ENCODE results near the gene RBM4B. TPM values are rescaled to one million over a fixed set of nuclear protein-coding genes. Genes with fewer than 3 reads are reported as not detected.
A peak's percentile ranks its signal among the peaks of the same experiment; 100 is the strongest.
"Not testable (repeated sequence)": the region's sequence is repeated elsewhere in the genome, so short reads cannot be mapped to it uniquely, and the experiment has no call there.

Gene RBM4B
- total RNA-seq, 2 donors from 2014 or later, result 14.8 to 16.7 TPM

GRCh38 chr11:66663741-66664296 lies 13.9 kb downstream of the RBM4B start:
- Mint-ChIP-seq H3K4me1 (ENCODE audit: low read depth in 2 of 2) (peaks cover 9 to 17% of the 10 kb centered on the region in 2 donors), H3K9me3 (no peaks in the 10 kb centered on the region), H3K4me3 (no peak overlapping the region), H3K27ac (no peak overlapping the region), H3K27me3 (no peaks in the 10 kb centered on the region), H3K36me3 (peaks cover 18% of the 10 kb centered on the region)
- no peak for ATAC-seq
- DNase-seq (ENCODE audit: low spot score), result no peak

DNA sequence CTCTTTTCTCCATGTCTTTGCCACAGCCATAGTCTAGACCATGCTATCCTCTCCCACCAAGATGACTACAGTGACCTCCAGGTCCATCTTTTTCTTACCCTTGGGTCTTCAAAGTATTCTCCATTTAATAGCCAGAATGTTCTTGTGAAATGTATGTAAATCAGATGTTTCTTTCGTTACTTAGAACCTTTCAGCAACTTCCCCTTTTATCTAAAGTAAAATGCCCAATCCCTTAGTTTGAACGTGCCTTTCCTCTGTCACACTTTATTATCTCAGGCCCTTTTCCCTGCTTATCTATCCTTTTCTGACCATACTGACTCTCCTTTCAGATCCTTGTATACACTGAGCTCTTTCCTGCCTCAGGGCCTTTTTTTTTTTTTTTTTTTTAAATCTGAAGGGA lies 17.9 kb downstream of the RBM4B start:
- peaks cover 10 to 11% of the 10 kb centered on the region in 2 donors for H3K4me1 Mint-ChIP-seq (ENCODE audit: low read depth in 2 of 2)
- H3K4me3 Mint-ChIP-seq, result no peak overlapping the region
- peaks cover 7% of the 10 kb centered on the region for H3K36me3 Mint-ChIP-seq
- no peak for DNase-seq (ENCODE audit: low spot score)
- peak overlapping the region in 1 of 2 donors; percentile 7 for H3K27ac Mint-ChIP-seq
- no peaks in the 10 kb centered on the region for H3K9me3 Mint-ChIP-seq
- no peak for ATAC-seq
- no peaks in the 10 kb centered on the region for H3K27me3 Mint-ChIP-seq

DNA sequence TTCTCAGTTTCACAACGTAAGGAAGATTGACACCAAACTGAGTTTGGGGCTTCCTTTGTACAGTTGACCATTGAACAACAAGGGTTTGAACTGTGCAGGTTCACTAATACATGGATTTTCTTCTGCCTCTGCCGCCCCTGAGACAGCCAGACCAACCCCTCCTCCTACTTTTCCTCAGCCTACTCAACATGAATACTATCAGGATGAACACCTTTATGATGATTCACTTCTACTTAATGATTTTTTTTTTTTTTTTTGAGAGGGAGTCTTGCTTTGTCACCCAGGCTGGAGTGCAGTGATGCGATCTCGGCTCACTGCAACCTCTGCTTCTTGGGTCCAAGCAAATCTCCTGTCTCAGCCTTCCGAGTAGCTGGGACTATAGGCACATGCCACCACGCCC lies 24.6 kb downstream of the RBM4B start:
- DNase-seq (ENCODE audit: low spot score) (no peak), ATAC-seq (peak in 1 of 2 donors; percentile 31)
- Mint-ChIP-seq H3K27me3 (no peaks in the 10 kb centered on the region), H3K4me1 (ENCODE audit: low read depth in 2 of 2) (peaks cover 4 to 9% of the 10 kb centered on the region in 2 donors), H3K36me3 (no peaks in the 10 kb centered on the region), H3K27ac (peak overlapping the region in 1 of 2 donors; percentile 85), H3K4me3 (no peak overlapping the region), H3K9me3 (no peaks in the 10 kb centered on the region)

DNA sequence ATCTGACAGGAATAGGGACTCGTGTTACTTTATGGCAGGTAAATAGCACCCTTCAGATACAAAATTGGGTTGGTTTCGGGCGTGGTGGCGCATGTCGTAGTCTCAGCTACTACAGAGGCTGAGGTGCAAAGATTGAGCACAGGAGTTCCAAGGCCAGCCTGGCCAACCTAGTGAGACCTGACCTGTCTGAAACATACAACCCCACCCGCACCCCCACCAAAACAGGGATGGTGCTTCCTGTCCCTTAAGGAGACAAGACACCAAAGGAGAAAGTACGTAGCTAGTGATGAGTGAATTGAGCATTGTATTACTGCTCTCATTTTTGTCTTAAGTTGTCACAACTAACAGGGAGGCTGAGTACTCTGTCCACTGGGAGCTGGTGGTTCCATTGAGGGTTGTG lies 25.0 kb downstream of the RBM4B start:
- no peak for DNase-seq (ENCODE audit: low spot score)
- ATAC-seq, result no peak
- H3K27ac Mint-ChIP-seq, result peak overlapping the region in 1 of 2 donors; percentile 85
- no peaks in the 10 kb centered on the region for H3K27me3 Mint-ChIP-seq
- no peak overlapping the region for H3K4me3 Mint-ChIP-seq
- peaks cover 6 to 10% of the 10 kb centered on the region in 2 donors for H3K4me1 Mint-ChIP-seq (ENCODE audit: low read depth in 2 of 2)
- peaks cover 1% of the 10 kb centered on the region for H3K36me3 Mint-ChIP-seq
- no peaks in the 10 kb centered on the region for H3K9me3 Mint-ChIP-seq

DNA sequence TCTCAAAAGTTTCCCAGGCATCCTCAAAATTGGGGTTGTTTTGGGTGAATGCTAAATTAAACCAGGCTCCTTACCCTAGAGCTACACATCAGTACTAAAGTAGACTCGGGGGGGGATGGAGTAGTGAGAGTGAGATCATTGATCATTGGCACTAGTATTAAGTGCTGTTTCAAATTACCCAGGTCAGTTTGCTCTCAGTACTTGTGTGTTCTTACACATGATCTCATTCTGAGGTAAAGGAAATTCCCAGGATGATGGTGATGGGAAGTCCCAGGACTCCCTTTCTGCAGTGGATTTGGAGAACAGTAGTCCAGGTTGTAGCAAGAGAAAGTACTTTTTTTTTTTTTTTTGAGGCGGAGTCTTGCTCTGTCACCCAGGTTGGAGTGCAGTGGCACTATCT lies 26.7 kb downstream of the RBM4B start:
- Mint-ChIP-seq H3K27me3 (no peaks in the 10 kb centered on the region), H3K4me3 (no peak overlapping the region), H3K4me1 (ENCODE audit: low read depth in 2 of 2) (peaks cover 22 to 24% of the 10 kb centered on the region in 2 donors), H3K36me3 (peaks cover 18% of the 10 kb centered on the region), H3K27ac (no peak overlapping the region), H3K9me3 (no peaks in the 10 kb centered on the region)
- ATAC-seq (peak in 1 of 2 donors; percentile 20), DNase-seq (ENCODE audit: low spot score) (no peak)

DNA sequence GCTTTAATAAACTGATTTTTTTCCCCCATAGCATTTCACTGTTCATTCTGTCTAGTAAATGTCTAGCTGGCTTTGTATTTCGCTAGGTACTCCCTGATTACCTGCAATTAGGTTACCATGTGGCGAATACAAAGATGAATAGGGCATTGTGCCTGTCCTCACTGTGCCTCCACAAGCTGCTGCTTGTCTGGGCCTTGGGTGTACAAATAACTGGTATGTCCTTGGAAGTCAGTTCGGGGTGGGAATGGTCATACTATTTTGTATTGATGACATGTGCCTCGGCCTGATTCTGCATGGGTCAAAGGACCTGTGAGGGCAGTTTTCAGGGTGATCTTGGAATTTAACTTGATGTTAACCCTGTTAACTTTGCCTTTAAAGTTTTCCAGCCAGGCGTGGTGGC lies 27.8 kb downstream of the RBM4B start:
- no peak for ATAC-seq
- no peak for DNase-seq (ENCODE audit: low spot score)
- Mint-ChIP-seq H3K4me1 (ENCODE audit: low read depth in 2 of 2) (peaks cover 29% of the 10 kb centered on the region in 2 donors), H3K36me3 (peaks cover 26% of the 10 kb centered on the region), H3K4me3 (no peak overlapping the region), H3K9me3 (no peaks in the 10 kb centered on the region), H3K27me3 (no peaks in the 10 kb centered on the region), H3K27ac (no peak overlapping the region)

DNA sequence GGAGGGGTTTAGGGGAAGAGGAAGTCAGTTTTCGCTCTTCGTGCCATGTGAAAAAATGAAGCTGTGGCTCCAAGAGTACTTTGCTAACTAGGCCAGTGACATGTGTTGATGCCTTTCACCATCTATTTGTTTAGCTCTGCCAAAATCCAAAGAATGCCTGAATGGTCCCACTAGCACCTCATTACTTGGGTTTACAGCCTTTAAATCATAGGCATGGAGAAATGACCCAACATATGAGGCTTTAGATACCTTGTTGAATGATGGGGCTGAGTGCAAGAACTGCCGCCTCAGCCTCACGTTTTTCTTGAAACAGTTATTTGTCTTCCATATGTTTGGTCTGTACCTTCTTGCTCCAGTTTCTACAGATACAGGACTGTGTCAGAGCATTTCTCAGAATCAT lies 30.9 kb downstream of the RBM4B start:
- Mint-ChIP-seq H3K27ac (peak overlapping the region; percentile 56 to 58), H3K4me3 (no peak overlapping the region), H3K36me3 (peaks cover 54% of the 10 kb centered on the region), H3K4me1 (ENCODE audit: low read depth in 2 of 2) (peaks cover 53 to 54% of the 10 kb centered on the region in 2 donors), H3K27me3 (no peaks in the 10 kb centered on the region), H3K9me3 (no peaks in the 10 kb centered on the region)
- ATAC-seq, result no peak
- no peak for DNase-seq (ENCODE audit: low spot score)

DNA sequence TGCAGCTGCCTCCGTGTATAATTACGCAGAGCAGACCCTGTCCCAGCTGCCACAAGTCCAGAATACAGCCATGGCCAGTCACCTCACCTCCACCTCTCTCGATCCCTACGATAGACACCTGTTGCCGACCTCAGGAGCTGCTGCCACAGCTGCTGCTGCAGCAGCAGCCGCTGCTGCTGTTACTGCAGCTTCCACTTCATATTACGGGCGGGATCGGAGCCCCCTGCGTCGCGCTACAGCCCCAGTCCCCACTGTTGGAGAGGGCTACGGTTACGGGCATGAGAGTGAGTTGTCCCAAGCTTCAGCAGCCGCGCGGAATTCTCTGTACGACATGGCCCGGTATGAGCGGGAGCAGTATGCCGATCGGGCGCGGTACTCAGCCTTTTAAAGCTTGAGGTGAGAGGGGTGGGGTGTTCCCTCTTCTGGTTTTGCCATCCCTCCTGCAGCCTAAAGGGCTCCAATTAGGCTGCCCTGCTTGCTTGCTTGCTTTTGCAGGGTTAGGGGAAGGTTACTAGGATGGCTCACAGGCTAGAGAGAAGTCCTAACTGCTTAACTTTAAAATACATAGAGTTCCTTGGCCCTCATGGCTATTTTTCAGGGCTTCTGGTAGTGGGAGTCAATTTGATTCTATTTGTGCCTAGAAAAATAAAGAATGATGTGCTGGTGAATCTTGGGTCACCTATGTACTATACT lies 33.8 kb downstream of the RBM4B start:
- DNase-seq (ENCODE audit: low spot score) (no peak), ATAC-seq (no peak)
- peak overlapping the region; percentile 30 for H3K4me3 Mint-ChIP-seq
- no peaks in the 10 kb centered on the region for H3K9me3 Mint-ChIP-seq
- no peaks in the 10 kb centered on the region for H3K27me3 Mint-ChIP-seq
- H3K36me3 Mint-ChIP-seq, result peaks cover 83% of the 10 kb centered on the region
- no peak overlapping the region for H3K27ac Mint-ChIP-seq
- H3K4me1 Mint-ChIP-seq (ENCODE audit: low read depth in 2 of 2), result peaks cover 69 to 81% of the 10 kb centered on the region in 2 donors

DNA sequence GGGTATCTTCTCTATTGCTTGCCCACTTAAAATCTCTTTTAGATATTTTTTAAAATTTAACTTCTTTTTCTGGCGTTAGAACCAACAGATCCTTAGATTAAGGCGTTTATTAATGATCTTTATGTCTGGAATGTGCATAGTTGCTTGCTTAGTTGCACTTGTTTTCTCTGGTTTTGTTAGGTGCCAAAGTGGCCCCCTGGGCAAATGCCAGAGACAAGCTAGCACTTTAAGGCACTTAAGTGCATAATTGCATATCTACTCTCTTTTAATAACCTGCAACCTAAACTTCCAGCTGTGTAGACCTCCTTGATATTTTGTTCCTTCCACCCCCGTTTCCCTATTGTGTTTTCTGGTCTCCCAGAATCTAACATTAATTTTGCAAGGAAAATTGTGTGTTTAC lies 35.9 kb downstream of the RBM4B start:
- Mint-ChIP-seq H3K27ac (peak overlapping the region; percentile 91 to 97), H3K36me3 (peaks cover 74% of the 10 kb centered on the region), H3K27me3 (no peaks in the 10 kb centered on the region), H3K4me3 (peak overlapping the region; percentile 94), H3K9me3 (no peaks in the 10 kb centered on the region), H3K4me1 (ENCODE audit: low read depth in 2 of 2) (peaks cover 72 to 83% of the 10 kb centered on the region in 2 donors)
- DNase-seq (ENCODE audit: low spot score) (no peak), ATAC-seq (no peak)

DNA sequence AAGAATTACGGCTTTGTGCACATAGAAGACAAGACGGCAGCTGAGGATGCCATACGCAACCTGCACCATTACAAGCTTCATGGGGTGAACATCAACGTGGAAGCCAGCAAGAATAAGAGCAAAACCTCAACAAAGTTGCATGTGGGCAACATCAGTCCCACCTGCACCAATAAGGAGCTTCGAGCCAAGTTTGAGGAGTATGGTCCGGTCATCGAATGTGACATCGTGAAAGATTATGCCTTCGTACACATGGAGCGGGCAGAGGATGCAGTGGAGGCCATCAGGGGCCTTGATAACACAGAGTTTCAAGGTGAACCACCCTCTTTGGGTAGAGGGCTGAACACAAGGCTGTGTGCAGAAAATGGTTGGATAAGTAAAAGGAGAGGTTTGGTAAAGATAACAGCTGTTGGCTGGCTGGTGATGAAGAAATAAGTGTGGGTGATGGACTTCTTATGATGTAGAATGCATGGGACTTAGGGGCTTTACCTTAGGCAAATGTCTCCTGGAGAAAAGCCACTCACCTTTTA lies 37.8 kb downstream of the RBM4B start:
- peak overlapping the region; percentile 94 for H3K4me3 Mint-ChIP-seq
- not testable (repeated sequence) for H3K9me3 Mint-ChIP-seq; H3K27me3 Mint-ChIP-seq; DNase-seq (ENCODE audit: low spot score); ATAC-seq
- peaks cover 57% of the 10 kb centered on the region for H3K36me3 Mint-ChIP-seq
- H3K4me1 Mint-ChIP-seq (ENCODE audit: low read depth in 2 of 2), result peaks cover 59 to 64% of the 10 kb centered on the region in 2 donors
- peak overlapping the region; percentile 91 to 97 for H3K27ac Mint-ChIP-seq

GRCh38 chr11:66639066-66639813 lies 38.4 kb downstream of the RBM4B start:
- Mint-ChIP-seq H3K27me3 (no peaks in the 10 kb centered on the region), H3K4me1 (ENCODE audit: low read depth in 2 of 2) (peaks cover 58 to 64% of the 10 kb centered on the region in 2 donors), H3K9me3 (no peaks in the 10 kb centered on the region), H3K4me3 (peak overlapping the region; percentile 94), H3K36me3 (peaks cover 56% of the 10 kb centered on the region), H3K27ac (peak overlapping the region; percentile 91 to 97)
- DNase-seq (ENCODE audit: low spot score), result no peak
- no peak for ATAC-seq

DNA sequence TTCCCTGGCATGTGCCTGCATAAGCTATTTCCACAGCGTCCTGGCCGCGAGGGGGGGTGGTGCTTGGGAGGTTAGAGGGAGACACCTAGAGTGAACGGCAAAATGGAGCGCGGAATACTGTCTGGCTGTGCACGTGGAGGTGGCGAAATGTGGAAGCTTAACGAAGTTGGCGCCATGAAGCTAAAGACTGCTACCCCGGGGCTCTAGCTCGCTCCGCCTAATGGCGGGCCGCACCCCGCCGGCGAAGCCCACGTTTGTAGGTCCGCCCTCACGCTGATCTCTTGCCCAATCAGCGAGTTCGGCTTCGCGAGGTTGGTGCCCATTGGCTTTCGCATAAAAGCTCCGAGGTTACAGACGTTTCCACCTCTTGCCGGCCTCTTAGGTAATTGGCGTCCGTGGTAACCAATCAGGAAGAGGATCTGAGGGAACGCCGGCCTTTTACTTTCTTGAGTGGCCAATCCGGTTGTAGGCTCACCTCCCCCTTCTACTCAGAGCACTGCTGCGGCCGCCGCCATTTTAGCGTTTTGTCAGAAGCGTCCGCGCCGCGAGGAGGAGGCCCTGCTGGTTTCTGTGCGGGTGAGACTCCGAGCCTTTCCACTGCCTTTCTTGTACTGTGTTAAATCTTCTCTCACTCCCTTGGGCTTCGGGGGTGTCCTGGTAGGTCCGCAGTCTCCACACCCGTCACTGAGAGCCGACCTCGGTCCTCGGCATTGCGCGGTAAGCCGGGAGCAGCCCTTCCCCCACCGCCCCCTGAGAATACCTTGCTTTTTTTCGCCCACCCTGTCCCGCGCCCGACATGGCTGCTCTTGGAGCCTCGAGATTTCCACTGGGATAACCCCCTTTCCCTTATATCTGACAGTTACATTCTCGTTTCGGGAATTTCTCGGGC lies 39.3 kb downstream of the RBM4B start, which contains the start of gene RBM4:
TSS of gene RBM4 (plus strand) at position 527 of the 889 bp plus-strand sequence. CDS start 1,009 bp downstream, outside the sequence.
- peak within 1 kb of the TSS; percentile 91 to 97 for H3K27ac Mint-ChIP-seq
- no peaks in the 10 kb centered on the region for H3K27me3 Mint-ChIP-seq
- DNase-seq (ENCODE audit: low spot score), result peak; percentile 98
- peaks cover 52 to 63% of the 10 kb centered on the region in 2 donors for H3K4me1 Mint-ChIP-seq (ENCODE audit: low read depth in 2 of 2)
- peak; percentile 97 to 98 for ATAC-seq
- peak within 1 kb of the TSS; percentile 94 for H3K4me3 Mint-ChIP-seq
- H3K9me3 Mint-ChIP-seq, result no peaks in the 10 kb centered on the region
- peaks cover 51% of the 10 kb centered on the region for H3K36me3 Mint-ChIP-seq

Measured in natural killer cell treated with Interleukin-12 subunit alpha and Interleukin-12 subunit beta and Interleukin-15 and Interleukin-18, amount 100 ng/mL, for 72 hours (primary cell).